NCI-H2081 treated with DMSO at 0.1 percent for 48 hours (cell line): Measurements from ENCODE around the gene SF3B6.

ENCODE experiments used
- DNase-seq: peaks from one replicate; lab custom pipeline; 2025; lab: John Stamatoyannopoulos, UW

The SF3B6 gene

GRCh38 chr2:24018241-24018640 lies 57.9 kb downstream of the SF3B6 start:
- DNase-seq: no peak

DNA sequence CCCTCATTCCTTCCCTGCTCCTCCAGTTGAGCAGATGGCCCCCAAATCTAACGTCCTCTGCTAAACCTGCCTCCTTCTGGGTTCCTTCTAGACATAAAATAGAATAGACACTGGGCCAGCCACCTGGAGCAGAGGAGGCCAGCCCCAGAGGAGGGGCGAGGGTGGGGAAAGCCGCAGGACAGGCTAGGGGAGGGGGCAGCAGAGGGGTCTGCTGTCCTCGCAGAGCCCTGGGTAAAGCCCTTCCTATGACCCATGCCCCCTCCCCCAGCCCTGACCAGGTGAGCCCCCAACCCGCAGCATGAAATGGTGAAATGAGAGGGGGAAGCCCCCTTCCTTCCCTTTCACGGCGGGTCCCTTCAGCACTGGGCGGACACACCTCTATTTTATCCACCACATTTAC lies 58.4 kb downstream of the SF3B6 start:
- no peak for DNase-seq
